NCI-H2196 treated with DMSO at 0.1 percent for 48 hours (cell line): ENCODE data around the gene MYO1G.
A peak's percentile ranks its signal among the peaks of the same experiment; 100 is the strongest.
"Not testable (repeated sequence)": the region's sequence is repeated elsewhere in the genome, so short reads cannot be mapped to it uniquely, and the experiment has no call there.

Experiments
- DNase-seq: peaks from one replicate; lab custom pipeline; 2025; ENCODE audit not compliant: unreplicated experiment; lab: John Stamatoyannopoulos, UW

MYO1G gene

GRCh38 chr7:44944821-44945220 lies 34.0 kb downstream of the MYO1G start:
- DNase-seq: no peak

GRCh38 chr7:44943631-44944030 lies 35.2 kb downstream of the MYO1G start:
- DNase-seq: no peak

- DNase-seq: no peak
These were observed 41.4 kb downstream of the MYO1G start for GRCh38 chr7:44937426-44937825.

GRCh38 chr7:44936322-44936721 lies 42.5 kb downstream of the MYO1G start:
- DNase-seq: no peak

GRCh38 chr7:44935583-44935982 lies 43.2 kb downstream of the MYO1G start:
- DNase-seq: no peak

GRCh38 chr7:44935016-44935415 lies 43.8 kb downstream of the MYO1G start:
- DNase-seq: no peak

- not testable (repeated sequence) for DNase-seq
These were observed 44.3 kb downstream of the MYO1G start for GRCh38 chr7:44934510-44934909.

- DNase-seq: no peak
These were observed 47.9 kb downstream of the MYO1G start for GRCh38 chr7:44930921-44931320.

- DNase-seq: no peak
These were observed 56.5 kb downstream of the MYO1G start for GRCh38 chr7:44922351-44922694.

GRCh38 chr7:44921607-44922350 lies 57.0 kb downstream of the MYO1G start:
- DNase-seq: peak; percentile 28

- no peak for DNase-seq
These were observed 58.7 kb downstream of the MYO1G start for GRCh38 chr7:44920119-44920518.

GRCh38 chr7:44918029-44918428 lies 60.8 kb downstream of the MYO1G start:
- DNase-seq: no peak

GRCh38 chr7:44917465-44917864 lies 61.4 kb downstream of the MYO1G start:
- no peak for DNase-seq

GRCh38 chr7:44914992-44915607 lies 63.7 kb downstream of the MYO1G start:
- DNase-seq: no peak

- DNase-seq: peak; percentile 57
These were observed 66.0 kb downstream of the MYO1G start for GRCh38 chr7:44912775-44913347.
